ENCODE data around the gene TEKT3.

GRCh38 chr17:15385305-15385704, 43.9 kb upstream of the TEKT3 start:
- TF ChIP-seq CTCF (IDR thresholded peaks at IDR 0.05; ENCODE audit: low read depth, low read length) (no peak), POLR2A (IDR thresholded peaks at IDR 0.05; ENCODE audit: extremely low read depth, insufficient read length) (no peak)

Data from NB4 (cell line).